Glutamatergic neuron (in vitro differentiated cells): ENCODE measurements around the gene SARDH. TPM values are rescaled to one million over a fixed set of nuclear protein-coding genes. Genes with fewer than 3 reads are reported as not detected.

Source experiments
- DNase-seq: peaks from one replicate; pipeline ENCODE4 v3.0.0; 2022
- H3K27ac Mint-ChIP-seq: one replicate; pipeline ENCODE4 v1.8.0; 2020; ENCODE audit warnings: mild to moderate bottlenecking, mixed read lengths, inconsistent platforms; ENCODE audit not compliant: unreplicated experiment
- H3K27me3 Mint-ChIP-seq: one replicate; pipeline ENCODE4 v1.8.0; 2020; ENCODE audit warnings: mild to moderate bottlenecking, moderate library complexity, mixed read lengths, inconsistent platforms; ENCODE audit not compliant: unreplicated experiment
- H3K36me3 Mint-ChIP-seq: one replicate; pipeline ENCODE4 v1.8.0; 2020; ENCODE audit warnings: mild to moderate bottlenecking, mixed read lengths, inconsistent platforms; ENCODE audit not compliant: unreplicated experiment
- H3K4me1 Mint-ChIP-seq: one replicate; pipeline ENCODE4 v1.8.0; 2020; ENCODE audit warnings: mild to moderate bottlenecking, low read depth, mixed read lengths, inconsistent platforms; ENCODE audit not compliant: unreplicated experiment
- H3K4me3 Mint-ChIP-seq: one replicate; pipeline ENCODE4 v1.8.0; 2020; ENCODE audit warnings: mild to moderate bottlenecking, mixed read lengths, inconsistent platforms; ENCODE audit not compliant: unreplicated experiment
- H3K9me3 Mint-ChIP-seq: one replicate; pipeline ENCODE4 v1.8.0; 2020; ENCODE audit warnings: mild to moderate bottlenecking, moderate library complexity, mixed read lengths, inconsistent platforms; ENCODE audit not compliant: unreplicated experiment
- total RNA-seq: library from RNA; stranded (reverse); fragmentation: NEBNext Ultra II Directional; extraction: Animal tissue kit (Norgen Biotek cat#: 25700); gene quantifications from one replicate; pipeline ENCODE4 v1.2.1, GENCODE V29; 2021; ENCODE audit not compliant: unreplicated experiment
- TF ChIP-seq, protein P1 (sequence below): fragments of 200-600 bp; sonication (generic); IDR thresholded peaks from one replicate; pipeline ENCODE4 v1.5.0; 2021; ENCODE audit not compliant: partially characterized antibody, unreplicated experiment

The SARDH gene
- total RNA-seq, 1 donor from 2014 or later, result 2.0 TPM

DNA sequence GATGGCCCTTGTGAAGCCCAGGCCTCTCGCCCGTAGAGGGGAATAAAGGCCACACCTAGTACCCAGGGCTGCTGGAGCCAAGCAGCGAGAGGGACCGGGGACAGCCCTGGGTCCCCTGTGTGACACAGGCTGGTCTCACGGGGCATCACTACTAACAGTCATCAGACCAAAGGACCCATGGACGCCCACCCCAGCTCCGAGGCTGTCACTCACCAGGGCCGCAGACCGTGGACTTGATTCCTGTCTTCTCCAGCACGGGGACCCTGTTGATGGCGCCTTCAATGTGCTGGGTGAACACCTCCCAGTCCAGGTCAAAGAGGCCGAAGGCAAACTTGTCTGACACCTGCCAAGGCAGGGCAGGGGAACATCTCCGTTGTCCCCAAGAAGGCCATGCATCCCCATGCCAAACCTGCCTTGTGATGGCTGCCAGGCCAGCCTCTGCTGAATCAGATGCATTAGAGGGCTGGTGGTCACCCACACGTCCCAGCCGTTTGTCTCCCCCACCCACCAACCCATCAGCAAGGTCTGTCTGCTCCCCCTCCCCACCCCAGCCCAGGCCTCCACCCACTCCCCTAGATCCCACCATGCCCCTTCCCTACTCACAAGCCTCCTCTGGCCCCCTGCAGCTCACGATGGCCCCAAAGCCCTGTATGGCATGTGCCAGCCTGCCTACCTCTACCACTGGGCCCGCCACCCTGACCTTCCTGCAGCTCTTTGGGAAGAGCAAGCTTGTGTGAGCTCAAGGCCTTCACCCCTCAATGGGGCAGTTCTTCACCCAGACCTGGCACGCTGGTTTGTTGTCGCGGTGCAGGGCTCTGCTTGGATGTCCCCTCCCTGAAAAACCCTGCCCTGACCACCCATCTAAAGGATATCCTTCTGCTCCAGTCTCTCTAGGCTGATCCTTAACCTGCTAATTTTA is 20.8 kb downstream of the SARDH start:
- Mint-ChIP-seq H3K9me3 (peaks cover 6% of the 10 kb centered on the region), H3K36me3 (peaks cover 11% of the 10 kb centered on the region), H3K4me1 (peaks cover 14% of the 10 kb centered on the region), H3K27ac (no peak overlapping the region), H3K4me3 (no peak overlapping the region), H3K27me3 (peaks cover 11% of the 10 kb centered on the region)
- TF ChIP-seq, protein P1, sequence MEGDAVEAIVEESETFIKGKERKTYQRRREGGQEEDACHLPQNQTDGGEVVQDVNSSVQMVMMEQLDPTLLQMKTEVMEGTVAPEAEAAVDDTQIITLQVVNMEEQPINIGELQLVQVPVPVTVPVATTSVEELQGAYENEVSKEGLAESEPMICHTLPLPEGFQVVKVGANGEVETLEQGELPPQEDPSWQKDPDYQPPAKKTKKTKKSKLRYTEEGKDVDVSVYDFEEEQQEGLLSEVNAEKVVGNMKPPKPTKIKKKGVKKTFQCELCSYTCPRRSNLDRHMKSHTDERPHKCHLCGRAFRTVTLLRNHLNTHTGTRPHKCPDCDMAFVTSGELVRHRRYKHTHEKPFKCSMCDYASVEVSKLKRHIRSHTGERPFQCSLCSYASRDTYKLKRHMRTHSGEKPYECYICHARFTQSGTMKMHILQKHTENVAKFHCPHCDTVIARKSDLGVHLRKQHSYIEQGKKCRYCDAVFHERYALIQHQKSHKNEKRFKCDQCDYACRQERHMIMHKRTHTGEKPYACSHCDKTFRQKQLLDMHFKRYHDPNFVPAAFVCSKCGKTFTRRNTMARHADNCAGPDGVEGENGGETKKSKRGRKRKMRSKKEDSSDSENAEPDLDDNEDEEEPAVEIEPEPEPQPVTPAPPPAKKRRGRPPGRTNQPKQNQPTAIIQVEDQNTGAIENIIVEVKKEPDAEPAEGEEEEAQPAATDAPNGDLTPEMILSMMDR, result no peak
- peak; percentile 7 for DNase-seq

DNA sequence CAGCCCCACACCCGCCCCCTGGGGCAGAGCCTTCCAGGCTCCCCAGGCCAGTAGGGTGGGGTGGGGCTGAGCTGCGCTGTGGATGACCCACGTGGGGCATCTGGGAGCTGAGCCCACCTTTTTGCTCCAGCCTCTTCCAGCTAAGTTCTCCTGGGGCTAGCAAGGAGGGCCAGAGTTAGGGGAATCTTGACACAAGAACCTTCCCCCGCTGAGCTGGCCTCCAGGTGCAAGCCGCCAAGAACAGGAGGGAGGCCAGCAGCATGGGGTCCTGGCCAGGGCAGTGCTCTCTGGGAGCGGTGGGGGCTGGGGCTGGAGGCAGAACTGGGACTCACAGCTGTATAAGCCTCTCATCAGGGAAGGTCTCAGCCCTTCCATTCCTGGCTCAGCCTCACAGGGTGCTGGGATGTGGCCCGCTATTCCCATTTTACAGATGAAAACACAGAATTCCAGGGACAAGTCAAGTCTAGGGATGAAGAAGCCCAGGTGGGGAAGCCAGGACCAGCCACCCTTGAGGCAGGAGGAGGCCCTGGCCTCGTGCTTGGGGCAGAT is 21.5 kb downstream of the SARDH start:
- no peak overlapping the region for H3K4me3 Mint-ChIP-seq
- peaks cover 14% of the 10 kb centered on the region for H3K4me1 Mint-ChIP-seq
- TF ChIP-seq, protein P1, result no peak
- H3K27me3 Mint-ChIP-seq, result peaks cover 11% of the 10 kb centered on the region
- H3K9me3 Mint-ChIP-seq, result peaks cover 6% of the 10 kb centered on the region
- no peak overlapping the region for H3K27ac Mint-ChIP-seq
- DNase-seq, result peak; percentile 11
- peaks cover 11% of the 10 kb centered on the region for H3K36me3 Mint-ChIP-seq

DNA sequence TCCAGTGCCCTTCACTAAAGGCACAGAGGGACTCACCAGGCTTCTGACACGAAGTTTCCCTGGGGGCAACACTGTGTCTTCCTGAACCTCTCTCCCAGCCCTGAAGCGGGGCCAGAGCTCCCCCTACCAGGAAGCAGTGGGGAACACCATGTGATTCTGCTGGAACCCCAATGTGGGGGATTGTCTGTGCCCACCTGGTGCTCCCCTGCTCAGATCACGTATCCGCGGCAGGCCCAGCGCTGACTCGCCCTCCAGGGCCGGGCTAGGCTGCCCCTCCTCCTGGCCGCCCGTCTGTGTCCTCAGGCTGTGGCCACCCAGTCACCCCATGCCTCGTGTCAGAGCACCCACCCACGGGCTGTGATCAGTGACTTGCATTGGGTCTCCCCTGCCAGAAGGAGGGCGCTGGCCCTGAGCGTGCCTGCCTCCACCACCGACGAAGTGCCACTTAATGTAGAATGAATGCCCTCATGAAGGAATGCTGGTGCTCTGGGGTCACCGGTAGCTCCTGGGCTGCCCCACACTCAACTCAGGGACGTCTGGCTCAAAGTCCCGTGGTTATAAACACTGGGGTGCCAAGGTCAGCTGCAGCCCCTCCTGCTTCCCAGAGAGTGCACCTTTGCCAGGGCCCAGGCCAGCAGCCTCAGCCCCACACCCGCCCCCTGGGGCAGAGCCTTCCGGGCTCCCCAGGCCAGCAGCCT is 22.1 kb downstream of the SARDH start:
- H3K27ac Mint-ChIP-seq, result no peak overlapping the region
- DNase-seq, result peak; percentile 57
- H3K4me1 Mint-ChIP-seq, result peaks cover 14% of the 10 kb centered on the region
- peaks cover 6% of the 10 kb centered on the region for H3K9me3 Mint-ChIP-seq
- H3K4me3 Mint-ChIP-seq, result peak overlapping the region; percentile 46
- H3K36me3 Mint-ChIP-seq, result peaks cover 8% of the 10 kb centered on the region
- TF ChIP-seq, protein P1, result peak; percentile 14
- peaks cover 11% of the 10 kb centered on the region for H3K27me3 Mint-ChIP-seq

DNA sequence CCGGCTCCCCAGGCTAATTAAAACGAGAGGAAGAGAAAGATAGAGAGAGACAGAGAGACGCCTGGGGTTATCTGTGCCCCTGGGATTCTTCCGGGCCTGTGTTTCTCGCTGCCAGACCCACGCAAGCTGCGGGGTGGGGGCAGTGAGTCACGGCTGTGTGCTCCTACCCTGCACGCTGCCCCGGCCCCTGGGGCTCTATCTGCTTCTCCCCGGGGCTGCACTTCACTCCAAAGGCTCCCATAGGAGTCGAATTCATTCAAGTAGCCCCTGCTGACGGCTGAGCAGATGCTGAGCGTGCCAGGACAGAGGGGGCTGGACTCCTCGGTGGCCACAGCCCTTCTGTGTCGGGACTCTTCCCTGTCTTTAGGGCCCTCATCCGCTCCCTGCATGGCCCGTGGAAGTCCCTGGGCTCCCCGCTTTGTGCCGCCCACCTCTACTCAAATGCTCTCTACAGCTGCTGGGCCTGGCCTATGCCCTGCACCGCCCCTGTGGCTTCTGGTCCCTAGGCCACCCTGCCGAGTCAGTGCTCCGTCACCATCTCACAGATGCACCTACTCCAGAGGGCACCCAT is 22.8 kb downstream of the SARDH start:
- Mint-ChIP-seq H3K4me1 (peaks cover 14% of the 10 kb centered on the region), H3K4me3 (peak overlapping the region; percentile 46), H3K27me3 (peaks cover 9% of the 10 kb centered on the region), H3K9me3 (peaks cover 7% of the 10 kb centered on the region), H3K27ac (peak overlapping the region; percentile 4), H3K36me3 (peaks cover 2% of the 10 kb centered on the region)
- DNase-seq, result peak; percentile 26
- TF ChIP-seq, protein P1, result no peak
